ENCODE results near the gene XNDC1N. TPM values are rescaled to one million over a fixed set of nuclear protein-coding genes. Genes with fewer than 3 reads are reported as not detected.
"Not testable (repeated sequence)": the region's sequence is repeated elsewhere in the genome, so short reads cannot be mapped to it uniquely, and the experiment has no call there.

XNDC1N gene
- total and polyA plus RNA-seq, 10 donors, result 2.5 to 19.2 (median 12.3) TPM

- Histone ChIP-seq H3K27ac (no peak overlapping the region), H3K27me3 (replicated peaks in 1 of 7) (no peaks in the 10 kb centered on the region), H3K9me3 (no peaks in the 10 kb centered on the region), H3K4me3 (no peak overlapping the region), H3K36me3 (peaks cover 0 to 86% (median 62%) of the 10 kb centered on the region in 6 donors), H3K4me1 (no peaks in the 10 kb centered on the region)
- 92 to 95% (median 94%) methylated on average over 5 of the region's 5 CpGs for WGBS, 5 donors
- DNase-seq, result no peak
- intact Hi-C loops (cut with DNase I; ENCODE audit: low total_unique reads), result no loop called here
- no peak for TF ChIP-seq POLR2AphosphoS5 (IDR thresholded peaks at IDR 0.05)
- no peak for TF ChIP-seq CTCF (IDR thresholded peaks at IDR 0.05 in 8 of 11, conservative IDR thresholded peaks at IDR 0.05 in 3 of 11)
- no peak for TF ChIP-seq POLR2A (IDR thresholded peaks at IDR 0.05)
Measured at GRCh38 chr11:71913756-71914526, 14.5 kb downstream of the XNDC1N start.

GRCh38 chr11:71911986-71912340, 16.4 kb downstream of the XNDC1N start:
- H3K4me1 ChIP-seq; H3K27me3 ChIP-seq (replicated peaks in 1 of 7); H3K4me3 ChIP-seq; intact Hi-C loops (cut with DNase I; ENCODE audit: low total_unique reads); H3K27ac ChIP-seq; DNase-seq; H3K9me3 ChIP-seq: not testable (repeated sequence)
- 93 to 99% (median 95%) methylated on average over 10 of the region's 10 CpGs for WGBS, 5 donors
- peaks cover 0 to 80% (median 47%) of the 10 kb centered on the region in 6 donors for H3K36me3 ChIP-seq

GRCh38 chr11:71911321-71911985, 16.9 kb downstream of the XNDC1N start:
- H3K36me3 ChIP-seq, result peaks cover 0 to 80% (median 44%) of the 10 kb centered on the region in 6 donors
- H3K9me3 ChIP-seq; H3K27ac ChIP-seq; DNase-seq; H3K27me3 ChIP-seq (replicated peaks in 1 of 7); H3K4me3 ChIP-seq; intact Hi-C loops (cut with DNase I; ENCODE audit: low total_unique reads); H3K4me1 ChIP-seq: not testable (repeated sequence)
- WGBS, 5 donors, result 82 to 88% (median 85%) methylated on average over 10 of the region's 10 CpGs

GRCh38 chr11:71910775-71911174, 17.6 kb downstream of the XNDC1N start:
- H3K4me3 ChIP-seq; DNase-seq; intact Hi-C loops (cut with DNase I; ENCODE audit: low total_unique reads); H3K27ac ChIP-seq; H3K4me1 ChIP-seq; H3K9me3 ChIP-seq; H3K27me3 ChIP-seq (replicated peaks in 1 of 7): not testable (repeated sequence)
- peaks cover 0 to 75% (median 39%) of the 10 kb centered on the region in 6 donors for H3K36me3 ChIP-seq
- 93 to 100% (median 95%) methylated on average over 5 of the region's 5 CpGs for WGBS, 5 donors

GRCh38 chr11:71908218-71908617, 20.2 kb downstream of the XNDC1N start:
- no peaks in the 10 kb centered on the region for H3K9me3 ChIP-seq
- intact Hi-C loops (cut with DNase I; ENCODE audit: low total_unique reads), result no loop called here
- H3K4me1 ChIP-seq, result no peaks in the 10 kb centered on the region
- WGBS, 5 donors, result 86 to 94% (median 88%) methylated on average over 9 of the region's 9 CpGs
- no peak for TF ChIP-seq POLR2A (IDR thresholded peaks at IDR 0.05)
- no peak for TF ChIP-seq POLR2AphosphoS5 (IDR thresholded peaks at IDR 0.05)
- no peak for TF ChIP-seq CTCF (IDR thresholded peaks at IDR 0.05 in 8 of 11, conservative IDR thresholded peaks at IDR 0.05 in 3 of 11)
- no peak overlapping the region for H3K27ac ChIP-seq
- peaks cover 0 to 66% (median 13%) of the 10 kb centered on the region in 6 donors for H3K36me3 ChIP-seq
- no peaks in the 10 kb centered on the region for H3K27me3 ChIP-seq (replicated peaks in 1 of 7)
- H3K4me3 ChIP-seq, result no peak overlapping the region
- DNase-seq, result no peak

All from spleen (tissue), 11 donors.